ENCODE data around the gene ZFP42.
"Not testable (repeated sequence)": the region's sequence is repeated elsewhere in the genome, so short reads cannot be mapped to it uniquely, and the experiment has no call there.

Gene ZFP42

DNA sequence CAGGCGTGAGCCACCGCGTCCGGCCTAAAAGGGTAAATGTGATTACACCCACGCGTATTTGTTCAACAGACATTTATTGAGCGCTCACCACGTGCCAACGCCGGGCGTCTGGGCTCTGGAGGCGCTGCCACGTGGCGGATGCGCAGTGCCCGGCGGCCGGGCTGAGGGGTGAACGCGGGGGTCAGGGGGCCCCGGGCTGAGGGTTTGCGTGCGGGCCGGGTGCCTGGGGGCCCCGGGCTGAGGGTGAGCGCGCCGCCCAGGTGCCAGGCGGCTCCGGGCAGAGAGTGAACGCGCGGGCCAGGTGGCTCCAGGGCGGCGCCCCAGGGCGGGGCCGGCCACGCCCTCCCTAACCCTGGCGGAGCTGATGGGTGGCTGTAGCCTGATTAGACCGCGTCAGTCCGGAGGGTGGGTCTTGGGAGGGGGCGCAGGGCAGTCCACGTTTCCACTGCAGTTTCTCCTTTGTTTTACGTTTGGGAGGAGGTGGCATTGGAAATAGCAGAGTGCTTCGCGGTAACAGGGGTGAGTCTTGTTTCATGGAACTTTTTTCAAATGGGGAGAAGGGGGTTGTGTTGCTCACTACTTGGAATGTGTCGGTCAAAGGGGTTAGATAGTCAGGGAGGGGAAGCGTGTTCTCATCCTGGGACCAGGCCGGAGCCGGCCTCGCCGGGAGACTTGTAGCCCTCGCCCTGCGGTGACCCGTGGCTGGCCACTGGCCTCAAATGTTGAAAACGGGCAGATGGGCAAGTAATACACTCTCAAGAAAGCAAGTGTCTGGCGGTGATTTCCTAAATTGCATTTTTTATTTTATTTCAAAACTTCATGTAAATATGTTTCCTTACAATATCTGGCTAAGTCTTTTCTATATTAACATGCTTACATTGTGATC lies at the start of gene ZFP42:
Gene ZFP42 (plus strand): TSS at position 450 of the 886 bp plus-strand sequence. CDS start 7,037 bp downstream, outside the sequence.
- DNase-seq (ENCODE audit: low spot score): no peak

DNA sequence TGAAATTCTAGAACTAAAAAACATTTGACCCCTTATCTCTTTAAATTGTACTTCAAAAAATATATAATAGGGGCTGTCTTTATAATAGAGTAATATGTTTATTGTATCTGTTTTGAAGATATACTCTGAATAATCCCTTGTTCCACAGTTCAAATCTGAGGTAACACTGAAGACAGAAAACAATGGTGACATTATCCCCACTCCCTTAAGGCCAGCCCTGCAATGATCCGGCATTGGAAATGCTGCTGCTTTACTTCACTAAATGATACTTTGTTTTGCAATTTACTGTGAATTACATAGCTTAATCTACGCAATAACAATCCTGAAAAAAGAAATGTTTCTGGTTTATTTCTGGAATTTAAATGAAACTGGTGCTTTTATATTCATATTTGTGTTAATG lies 34.4 kb upstream of the ZFP42 start:
- DNase-seq (ENCODE audit: low spot score): no peak

GRCh38 chr4:187961961-187962360 lies 33.6 kb upstream of the ZFP42 start:
- no peak for DNase-seq (ENCODE audit: low spot score)

DNA sequence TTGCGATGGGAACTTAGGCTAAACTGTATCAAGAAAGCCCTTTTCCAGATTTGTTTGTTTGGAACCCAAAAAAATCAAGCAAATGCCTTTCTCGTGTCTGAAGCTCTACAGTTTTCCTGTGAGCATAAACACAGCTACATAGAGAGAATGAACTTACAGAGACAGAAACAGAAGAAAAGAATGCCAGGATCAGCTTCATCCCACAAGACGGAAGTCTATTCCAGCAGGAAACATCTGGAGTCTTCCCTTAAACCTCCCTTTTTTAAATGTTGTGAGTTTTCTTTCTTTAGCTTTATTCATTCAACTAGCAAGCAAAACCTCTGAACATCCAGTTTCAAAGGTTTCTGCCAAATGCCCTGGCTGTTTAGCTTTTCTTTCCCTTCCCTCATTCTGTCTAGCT lies 32.6 kb upstream of the ZFP42 start:
- no peak for DNase-seq (ENCODE audit: low spot score)

GRCh38 chr4:187965726-187966125 lies 29.8 kb upstream of the ZFP42 start:
- DNase-seq (ENCODE audit: low spot score): no peak

- DNase-seq (ENCODE audit: low spot score): no peak
These were observed 23.4 kb upstream of the ZFP42 start for GRCh38 chr4:187972135-187972534.

DNA sequence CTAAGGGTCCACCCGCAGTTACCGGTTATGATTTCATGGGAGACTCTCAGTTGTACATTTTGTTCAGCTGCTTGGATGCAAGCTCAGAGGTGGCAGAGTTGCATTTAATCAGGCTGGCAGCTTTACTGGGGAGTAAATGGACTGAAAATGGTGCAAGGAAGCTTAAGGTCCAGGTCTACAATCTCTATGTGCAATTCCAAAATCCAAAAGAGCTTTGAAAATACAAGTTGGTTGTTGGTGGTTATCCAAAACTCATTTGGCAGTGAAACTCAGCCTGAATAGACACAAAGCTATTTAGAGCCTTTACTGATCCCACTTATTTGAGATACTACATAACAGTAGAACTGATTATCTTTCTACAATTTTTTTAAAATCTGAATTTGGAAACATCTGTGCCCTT lies 11.8 kb upstream of the ZFP42 start:
- no peak for DNase-seq (ENCODE audit: low spot score)

DNA sequence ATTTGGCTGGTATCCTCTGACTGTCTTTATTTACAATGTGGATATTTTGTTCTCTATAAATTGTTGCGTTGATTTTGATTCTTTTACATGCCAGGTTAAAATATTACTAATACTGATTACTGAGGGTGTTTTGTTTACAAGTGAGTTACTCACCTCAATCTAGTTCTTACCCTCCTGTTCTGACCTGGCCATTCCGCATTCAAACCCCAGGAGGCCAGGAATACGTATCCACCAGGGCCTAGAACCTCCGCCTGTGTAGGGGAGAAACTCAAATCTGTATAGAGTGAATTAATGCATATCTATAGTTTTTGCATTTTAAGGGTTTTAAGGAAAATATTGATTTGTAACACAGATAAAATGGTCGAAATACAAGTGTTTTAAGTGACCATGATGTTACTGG lies 2.6 kb upstream of the ZFP42 start:
- no peak for DNase-seq (ENCODE audit: low spot score)

GRCh38 chr4:187993827-187994226 lies 1.7 kb upstream of the ZFP42 start:
- DNase-seq (ENCODE audit: low spot score): no peak

GRCh38 chr4:187996502-187997177 lies 1.1 kb downstream of the ZFP42 start:
- DNase-seq (ENCODE audit: low spot score): no peak

DNA sequence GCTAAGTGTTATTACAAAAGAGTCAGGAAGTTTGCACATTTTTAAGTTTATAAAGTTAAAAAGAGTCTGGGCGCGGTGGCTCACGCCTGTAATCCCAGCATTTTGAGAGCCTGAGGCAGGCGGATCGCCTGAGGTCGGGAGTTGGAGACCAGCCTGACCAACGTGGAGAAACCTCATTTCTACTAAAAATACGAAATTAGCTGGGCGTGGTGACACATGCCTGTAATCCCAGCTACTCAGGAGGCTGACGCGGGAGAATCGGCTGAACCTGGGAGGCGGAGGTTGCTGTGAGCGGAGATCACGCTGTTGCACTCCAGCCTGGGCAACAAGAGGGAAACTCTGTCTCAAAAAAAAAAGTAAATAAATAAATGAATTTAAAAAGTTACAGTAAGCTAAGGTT lies 2.4 kb downstream of the ZFP42 start:
- not testable (repeated sequence) for DNase-seq (ENCODE audit: low spot score)

DNA sequence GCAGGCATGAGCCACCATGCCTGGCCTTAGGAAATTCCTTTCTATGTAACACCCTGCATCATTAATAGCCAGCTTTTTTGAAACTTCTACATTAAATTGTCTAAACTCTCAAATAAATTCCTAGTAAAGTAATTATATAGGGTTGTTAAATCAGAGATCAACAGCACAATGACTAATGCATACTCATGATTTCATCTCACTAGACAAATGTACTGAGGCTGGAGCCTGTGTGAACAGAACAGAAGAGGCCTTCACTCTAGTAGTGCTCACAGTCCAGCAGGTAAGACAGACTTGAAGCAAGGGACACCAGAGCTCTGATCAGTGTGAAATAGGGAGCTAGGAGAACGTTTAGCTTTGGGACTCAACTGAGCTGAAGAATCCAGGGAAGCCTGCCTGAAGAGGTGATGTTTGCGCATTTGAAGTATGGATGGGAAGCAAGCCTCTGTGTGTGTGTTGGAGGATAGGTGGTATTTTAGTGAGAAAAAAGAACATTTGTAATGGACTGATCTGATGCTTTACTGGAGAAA lies 3.9 kb downstream of the ZFP42 start:
- no peak for DNase-seq (ENCODE audit: low spot score)

DNA sequence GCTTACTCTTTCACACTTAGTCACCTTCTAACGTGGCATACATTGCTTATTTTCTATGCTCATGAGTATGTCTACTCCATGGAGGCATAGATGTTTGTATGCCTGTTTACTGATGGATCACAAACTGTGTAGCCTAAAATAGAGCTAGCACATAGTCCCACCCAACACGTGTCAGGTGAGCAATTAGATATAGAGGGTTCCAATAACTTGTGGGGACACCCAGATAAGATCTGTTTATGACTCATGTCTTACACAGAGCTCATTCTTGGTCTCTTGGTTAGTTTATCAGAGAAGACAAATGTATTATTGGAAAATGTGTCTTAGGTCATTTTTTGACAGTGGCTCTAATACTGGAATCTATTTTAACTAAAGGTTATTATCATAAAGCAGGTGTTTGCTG lies 6.8 kb downstream of the ZFP42 start:
- DNase-seq (ENCODE audit: low spot score): peak; percentile 10

- no peak for DNase-seq (ENCODE audit: low spot score)
These were observed 7.2 kb downstream of the ZFP42 start for GRCh38 chr4:188002751-188003150.

DNA sequence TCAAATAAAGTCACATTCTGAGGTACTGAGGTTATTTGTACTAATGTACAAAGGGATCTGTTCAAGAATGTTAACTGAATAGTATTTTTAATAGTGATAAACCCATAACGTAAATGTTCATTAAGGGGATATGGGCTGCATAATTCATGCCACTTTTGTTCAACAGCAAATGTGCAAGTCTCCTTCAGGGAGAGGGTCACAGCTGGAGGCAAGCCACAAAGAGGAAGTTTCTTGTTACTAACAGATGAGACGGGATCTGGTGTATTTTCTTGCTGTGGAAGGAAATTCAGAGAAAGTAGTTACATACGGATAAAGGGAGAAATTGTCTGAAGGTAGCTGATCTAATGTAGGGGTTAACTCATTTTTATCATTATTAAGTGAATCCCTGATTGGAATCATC lies 10.0 kb downstream of the ZFP42 start:
- DNase-seq (ENCODE audit: low spot score): no peak

GRCh38 chr4:188006285-188006848 lies 10.8 kb downstream of the ZFP42 start:
- no peak for DNase-seq (ENCODE audit: low spot score)

DNA sequence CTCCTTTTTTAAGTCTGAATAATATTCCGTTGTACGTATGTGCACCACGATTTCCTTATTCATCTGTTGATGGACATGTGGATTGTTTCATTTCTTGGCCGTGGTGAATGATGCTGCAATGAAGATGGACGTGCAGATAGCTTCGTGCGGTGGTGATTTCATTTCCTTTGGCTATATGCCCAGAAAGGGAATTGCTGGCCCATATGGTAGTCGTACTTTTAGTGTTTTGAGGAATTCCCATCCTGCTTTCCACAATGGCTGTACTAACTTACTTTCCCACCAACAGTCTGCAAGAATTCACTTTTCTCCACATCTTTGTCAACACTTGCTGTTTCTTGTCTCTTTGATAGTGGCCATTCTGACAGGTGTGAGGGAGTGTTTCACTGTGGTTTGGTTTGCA lies 12.8 kb downstream of the ZFP42 start:
- peak; percentile 30 for DNase-seq (ENCODE audit: low spot score)

DNA sequence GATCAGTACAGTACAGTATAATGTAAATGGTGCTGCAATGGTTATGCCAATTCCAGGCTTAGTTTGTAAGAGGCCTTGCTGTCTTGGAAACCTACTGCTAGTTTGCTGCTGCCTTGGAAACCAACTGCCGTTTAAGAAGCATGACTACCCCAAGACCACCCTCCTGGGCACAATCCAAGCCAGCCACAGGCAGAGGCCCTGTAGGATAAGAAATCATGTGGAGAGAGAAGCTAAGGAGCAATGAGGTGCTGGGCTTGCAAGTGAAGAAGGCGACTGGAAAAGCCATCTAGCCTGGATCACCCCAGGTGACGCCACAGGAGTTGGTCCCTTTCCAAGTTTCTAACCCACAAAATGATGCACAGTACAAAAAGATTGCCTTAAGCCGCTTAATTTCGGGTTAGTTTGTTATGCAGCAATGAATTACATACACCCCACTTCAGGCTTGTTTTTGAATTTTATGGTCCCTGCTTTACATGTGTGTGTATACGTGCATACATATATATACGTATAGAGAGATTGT lies 16.9 kb downstream of the ZFP42 start:
- no peak for DNase-seq (ENCODE audit: low spot score)

GRCh38 chr4:188015025-188015940 lies 19.7 kb downstream of the ZFP42 start:
- DNase-seq (ENCODE audit: low spot score): peak; percentile 63

DNA sequence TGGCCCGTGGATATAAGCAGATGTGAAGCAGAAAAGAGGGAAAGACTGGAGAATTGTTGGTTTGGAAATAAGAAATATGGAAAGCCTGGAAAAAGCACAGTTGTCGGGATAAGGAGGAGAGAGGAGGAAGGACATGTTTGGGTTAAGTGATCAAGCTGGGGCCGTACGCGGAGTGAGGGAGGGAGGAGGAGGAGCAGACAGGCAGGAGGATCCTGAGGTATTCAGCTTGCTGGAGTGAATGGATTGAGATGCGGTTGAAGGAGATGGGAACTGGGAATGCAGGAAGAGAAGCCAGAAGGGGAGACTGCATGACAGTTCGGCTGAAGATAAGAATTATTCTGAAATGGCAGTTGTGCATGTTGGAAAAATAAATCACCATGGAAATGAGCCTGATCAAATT lies 21.2 kb downstream of the ZFP42 start:
- no peak for DNase-seq (ENCODE audit: low spot score)

DNA sequence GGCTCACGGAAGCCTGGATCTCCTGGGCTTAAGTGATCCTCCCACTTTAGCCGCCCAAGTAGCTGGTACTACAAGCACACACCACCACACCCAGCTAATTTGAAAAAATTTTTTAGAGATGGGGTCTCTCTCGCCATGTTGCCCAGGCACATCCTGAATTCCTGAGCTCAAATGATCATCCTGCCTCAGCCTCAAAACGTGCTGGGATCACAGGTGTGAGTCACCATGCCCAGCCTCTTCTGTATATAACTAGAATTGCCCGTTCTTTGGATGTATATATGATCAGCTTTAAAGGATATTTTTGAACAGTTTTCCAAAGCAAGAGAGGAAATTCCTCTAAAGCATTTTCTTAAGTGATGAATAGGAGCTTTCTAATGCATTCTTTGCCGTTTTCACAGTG lies 22.7 kb downstream of the ZFP42 start:
- no peak for DNase-seq (ENCODE audit: low spot score)
